OCI-LY1 (cell line): ENCODE measurements around the gene ABCB8.

ENCODE experiments used
- EZH2 ChIP-seq: fragments of 200-600 bp; sonication (generic), shearing (Covaris generic); IDR thresholded peaks from 2 replicates; pipeline ENCODE4 v1.8.0; 2017; ENCODE audit warnings: borderline replicate concordance, mixed run types, mild to moderate bottlenecking, antibody characterized with exemption, low read length, moderate library complexity, mixed read lengths
- TF ChIP-seq, protein P1 (sequence below): fragments of 200-600 bp; sonication (generic), shearing (Covaris generic); IDR thresholded peaks from 2 replicates; pipeline ENCODE4 v1.5.1; 2017; ENCODE audit warnings: mild to moderate bottlenecking, antibody characterized with exemption, low read length, moderate library complexity, mixed read lengths

DNA sequence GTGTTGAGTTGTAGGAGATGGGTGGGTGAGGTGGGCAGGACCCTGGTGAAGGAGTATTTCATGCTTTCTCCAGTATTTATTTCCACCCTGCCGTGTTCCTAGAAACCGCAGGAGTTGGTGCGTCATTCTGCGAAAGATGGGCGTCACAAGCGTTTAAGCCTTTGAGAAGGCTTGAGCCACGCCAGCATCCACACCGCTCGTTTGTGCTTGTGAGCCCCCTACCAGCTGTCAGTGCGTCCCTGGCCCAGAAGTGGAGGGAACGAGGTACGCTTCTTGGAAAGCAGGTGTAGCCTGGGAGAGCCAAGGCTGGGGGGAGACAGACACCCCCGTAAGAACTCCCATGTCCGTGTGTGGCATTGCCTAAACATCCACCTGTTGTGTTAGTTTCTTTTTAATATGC lies 63.7 kb downstream of the ABCB8 start:
- TF ChIP-seq, protein P1, sequence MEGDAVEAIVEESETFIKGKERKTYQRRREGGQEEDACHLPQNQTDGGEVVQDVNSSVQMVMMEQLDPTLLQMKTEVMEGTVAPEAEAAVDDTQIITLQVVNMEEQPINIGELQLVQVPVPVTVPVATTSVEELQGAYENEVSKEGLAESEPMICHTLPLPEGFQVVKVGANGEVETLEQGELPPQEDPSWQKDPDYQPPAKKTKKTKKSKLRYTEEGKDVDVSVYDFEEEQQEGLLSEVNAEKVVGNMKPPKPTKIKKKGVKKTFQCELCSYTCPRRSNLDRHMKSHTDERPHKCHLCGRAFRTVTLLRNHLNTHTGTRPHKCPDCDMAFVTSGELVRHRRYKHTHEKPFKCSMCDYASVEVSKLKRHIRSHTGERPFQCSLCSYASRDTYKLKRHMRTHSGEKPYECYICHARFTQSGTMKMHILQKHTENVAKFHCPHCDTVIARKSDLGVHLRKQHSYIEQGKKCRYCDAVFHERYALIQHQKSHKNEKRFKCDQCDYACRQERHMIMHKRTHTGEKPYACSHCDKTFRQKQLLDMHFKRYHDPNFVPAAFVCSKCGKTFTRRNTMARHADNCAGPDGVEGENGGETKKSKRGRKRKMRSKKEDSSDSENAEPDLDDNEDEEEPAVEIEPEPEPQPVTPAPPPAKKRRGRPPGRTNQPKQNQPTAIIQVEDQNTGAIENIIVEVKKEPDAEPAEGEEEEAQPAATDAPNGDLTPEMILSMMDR, result no peak
- no peak for TF ChIP-seq EZH2
